CD4-positive, alpha-beta T cell treated with Interleukin-1 beta for 1 hour (primary cell): ENCODE data around the gene AGT.
"Not testable (repeated sequence)": the region's sequence is repeated elsewhere in the genome, so short reads cannot be mapped to it uniquely, and the experiment has no call there.

Source experiments
- DNase-seq, 2 donors: peaks; one replicate each; pipeline ENCODE4 v3.0.0-alpha.2; 2020 to 2022

AGT gene

DNA sequence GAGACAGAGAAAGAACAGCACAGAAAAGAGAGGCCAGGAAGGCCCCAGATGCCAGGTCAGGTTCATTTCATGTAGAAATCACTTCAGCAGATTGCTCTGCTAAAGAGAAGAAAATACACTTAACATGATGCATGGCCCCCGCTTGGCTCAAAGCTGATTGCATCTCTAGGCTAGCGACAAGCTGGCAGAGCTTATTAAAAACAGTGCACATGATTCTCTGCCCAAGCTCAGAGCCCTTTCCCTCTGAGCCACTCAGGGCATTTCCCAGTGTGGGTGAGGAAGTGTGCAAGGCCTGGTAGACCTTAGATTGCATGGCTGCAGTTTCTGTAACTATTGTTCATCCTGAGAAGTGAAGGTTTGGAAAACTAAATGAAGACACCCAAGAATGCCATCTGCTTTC is 30.0 kb upstream of the AGT start:
- DNase-seq = no peak

DNA sequence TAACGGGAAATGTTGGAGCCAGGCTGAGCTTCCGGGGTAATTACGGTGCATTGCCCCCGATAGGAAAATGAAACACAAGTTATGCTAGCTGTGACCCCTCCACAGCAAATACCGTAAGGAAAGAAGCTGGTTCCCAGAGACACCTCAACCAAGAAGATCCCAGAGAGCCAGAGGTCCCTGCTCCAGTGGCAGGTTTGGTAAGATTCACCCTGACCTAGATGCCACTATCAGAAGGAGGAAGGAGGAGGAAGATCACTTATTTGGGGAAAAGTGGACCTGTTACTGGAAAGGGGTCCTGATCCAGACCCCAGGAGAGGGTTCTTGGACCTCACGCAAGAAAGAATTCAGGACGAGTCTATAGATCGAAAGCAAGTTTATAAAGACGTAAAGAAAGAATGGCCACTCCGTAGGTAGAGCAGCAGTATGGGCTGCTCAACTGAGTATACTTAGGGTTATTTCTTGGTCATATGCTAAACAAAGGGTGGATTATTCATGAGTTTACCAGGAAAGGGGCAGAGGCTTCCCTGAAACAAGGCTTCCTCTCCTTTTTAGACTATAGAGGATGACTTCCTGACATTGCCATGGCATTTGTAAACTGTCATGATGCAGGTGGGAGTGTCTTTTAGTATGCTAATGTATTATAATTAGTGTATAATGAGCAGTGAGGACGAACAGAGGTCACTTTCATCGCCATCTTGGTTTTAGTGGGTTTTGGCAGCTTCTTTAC is 25.8 kb upstream of the AGT start:
- DNase-seq = no peak

DNA sequence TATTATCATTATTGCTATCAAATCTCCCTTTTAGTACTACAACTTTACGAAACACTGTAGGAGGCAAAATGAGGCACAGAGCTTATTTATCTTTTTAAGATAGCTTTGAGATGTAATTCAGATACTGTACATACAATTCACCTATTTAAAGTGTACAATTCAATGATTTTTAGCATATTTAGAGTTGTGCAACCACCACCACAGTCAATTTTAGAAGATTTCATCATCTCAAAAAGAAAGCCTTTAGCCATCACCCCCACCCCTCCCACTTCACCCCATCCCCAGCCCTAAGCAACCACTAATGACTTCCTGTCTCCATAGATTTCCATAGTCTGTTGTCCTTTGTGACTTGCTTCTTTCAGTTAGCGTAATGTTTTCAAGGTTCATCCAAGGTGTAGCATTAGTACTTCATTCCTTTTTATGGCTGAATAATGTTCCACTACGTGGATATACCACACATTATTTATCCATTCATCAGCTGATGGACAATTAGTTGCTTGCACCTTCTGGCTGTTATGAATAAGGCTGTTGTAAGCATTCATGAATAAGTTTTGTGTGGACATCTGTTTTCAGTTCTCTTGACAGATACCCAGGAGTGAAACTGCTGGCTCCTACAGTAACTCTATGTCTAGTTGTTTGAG is 23.8 kb upstream of the AGT start:
- no peak for DNase-seq

DNA sequence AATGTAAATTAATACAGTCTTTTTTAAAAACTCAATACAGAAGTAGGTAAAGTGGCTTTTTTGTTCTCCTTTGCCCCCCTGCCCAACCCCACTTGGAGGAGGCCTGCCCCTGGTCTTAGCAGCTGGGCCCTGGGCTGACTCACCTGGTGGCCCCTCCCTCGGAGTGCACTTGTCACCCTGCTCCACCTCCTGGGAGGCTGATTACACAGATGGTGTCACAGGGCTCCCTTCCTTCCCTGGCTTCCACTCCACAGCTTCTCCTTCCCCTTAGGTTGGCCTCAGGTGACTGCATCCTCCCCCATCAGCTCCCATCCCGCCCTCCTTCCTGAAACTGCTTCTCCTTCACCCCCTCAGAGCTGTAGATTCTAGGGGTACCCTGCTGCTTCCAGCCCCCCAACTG is 21.5 kb upstream of the AGT start:
- no peak for DNase-seq

DNA sequence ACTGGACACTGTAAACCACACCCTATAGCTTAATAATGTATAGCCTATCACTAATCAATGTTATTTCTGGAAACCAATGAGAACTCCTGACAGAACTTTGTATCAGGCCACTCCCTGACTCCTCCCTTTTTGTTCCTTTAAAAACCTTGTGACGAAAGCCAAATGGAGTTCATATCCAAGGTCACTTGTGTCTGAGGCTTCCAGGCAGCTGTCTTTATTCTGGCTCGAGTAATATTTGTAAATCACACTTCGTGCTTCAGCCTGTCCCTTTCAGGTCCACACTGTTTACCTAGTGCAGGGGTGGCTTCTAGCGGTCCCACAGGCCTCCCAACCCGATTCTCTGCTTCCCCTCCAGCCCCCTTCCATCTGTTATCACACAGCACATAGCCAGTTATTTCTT is 17.1 kb upstream of the AGT start:
- DNase-seq = no peak

DNA sequence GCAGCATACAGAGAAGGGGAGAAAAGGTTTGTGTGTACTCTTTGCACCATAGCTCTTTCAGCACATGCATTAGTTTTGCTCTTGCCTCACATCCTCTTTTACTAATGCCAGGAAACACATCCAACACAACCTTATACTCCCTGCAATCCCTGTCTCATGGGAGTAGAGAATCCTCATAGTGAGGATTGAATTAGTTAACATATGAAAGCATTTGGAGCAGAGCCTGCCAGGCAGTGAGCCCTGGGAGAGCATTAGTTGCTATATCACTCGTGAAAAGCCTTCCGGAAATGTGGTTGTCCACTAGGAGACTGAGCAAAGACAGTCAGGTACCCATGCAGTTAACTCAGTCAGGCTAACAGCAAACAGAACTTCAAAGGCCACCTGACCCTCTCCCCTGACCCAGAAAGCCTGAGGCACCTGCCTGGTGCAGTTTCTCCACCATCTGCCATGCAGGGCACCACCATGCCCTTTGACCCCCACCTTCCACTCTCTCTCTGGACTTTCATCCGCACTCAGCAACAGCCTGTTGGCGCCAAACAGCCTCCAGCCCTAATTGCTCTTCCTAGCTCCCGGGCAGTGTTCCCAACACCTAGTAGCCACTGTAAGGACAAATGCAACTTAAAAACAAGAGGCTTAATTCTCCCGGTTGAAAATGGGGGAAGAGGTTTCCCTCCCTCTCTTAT is 14.9 kb upstream of the AGT start:
- no peak for DNase-seq

DNA sequence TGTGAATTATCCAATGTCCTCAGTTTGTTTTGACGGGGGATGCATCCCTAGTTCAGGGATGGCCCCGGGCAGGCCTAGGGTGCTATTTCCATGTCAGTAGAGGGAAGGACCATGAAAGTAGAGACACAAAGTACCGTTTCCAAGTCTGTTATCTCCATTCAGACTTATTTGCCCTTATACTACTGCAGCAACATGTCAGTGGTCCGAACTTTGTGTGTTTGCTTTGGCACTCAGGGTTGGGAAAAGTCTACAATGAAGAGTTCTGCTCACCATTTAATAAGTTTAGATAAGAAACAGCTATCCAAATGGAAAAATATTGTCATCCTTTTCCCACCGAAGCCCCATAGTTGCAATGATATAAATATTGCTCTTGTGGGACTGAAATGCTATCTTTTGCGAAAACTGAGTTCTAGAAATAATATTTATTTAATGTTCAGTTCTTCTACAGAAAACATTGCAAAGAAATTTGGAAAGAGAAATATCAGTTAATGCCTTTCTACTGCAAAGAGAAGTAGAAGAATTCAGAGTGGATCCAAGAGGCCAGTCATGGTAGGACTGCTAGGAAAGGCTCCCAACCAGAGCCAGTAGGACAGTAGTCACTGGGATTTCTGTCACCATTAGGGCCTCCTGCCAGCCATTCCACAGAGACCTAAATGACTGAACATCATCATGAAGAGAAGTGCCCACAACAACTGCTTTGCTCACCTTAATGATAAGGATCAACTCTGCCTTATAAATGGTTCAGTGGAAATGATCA is 11.5 kb upstream of the AGT start:
- DNase-seq = no peak

DNA sequence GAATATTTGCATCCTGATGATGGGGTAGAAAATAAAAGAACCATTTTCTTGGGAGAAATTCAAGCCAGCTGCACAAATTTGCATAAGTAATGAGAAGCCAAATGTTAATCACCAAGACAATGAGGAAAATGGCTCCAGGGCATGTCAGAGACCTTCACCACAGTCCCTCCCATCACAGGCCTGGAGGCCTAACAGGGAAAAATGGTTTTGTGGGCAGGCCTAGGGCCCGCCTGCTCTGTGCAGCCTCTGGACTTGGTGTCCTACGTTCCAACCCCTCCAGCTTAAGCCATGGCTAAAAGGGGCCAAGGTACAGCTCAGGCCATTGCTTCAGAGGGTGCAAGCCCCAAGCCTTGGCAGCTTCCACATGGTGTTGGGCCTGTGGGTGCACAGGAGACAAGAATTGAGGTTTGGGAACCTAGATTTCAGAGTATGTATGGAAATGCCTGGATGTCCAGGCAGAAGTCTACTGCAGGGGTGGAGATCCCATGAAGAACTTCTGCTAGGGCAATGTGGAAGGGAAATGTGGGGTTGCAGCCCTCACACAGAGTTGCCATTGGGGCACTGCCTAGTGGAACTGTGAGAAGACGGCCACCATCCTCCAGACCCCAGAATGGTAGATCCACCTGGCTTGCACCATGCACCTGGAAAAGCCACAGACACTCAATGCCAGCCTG is 8.1 kb upstream of the AGT start:
- not testable (repeated sequence) for DNase-seq

DNA sequence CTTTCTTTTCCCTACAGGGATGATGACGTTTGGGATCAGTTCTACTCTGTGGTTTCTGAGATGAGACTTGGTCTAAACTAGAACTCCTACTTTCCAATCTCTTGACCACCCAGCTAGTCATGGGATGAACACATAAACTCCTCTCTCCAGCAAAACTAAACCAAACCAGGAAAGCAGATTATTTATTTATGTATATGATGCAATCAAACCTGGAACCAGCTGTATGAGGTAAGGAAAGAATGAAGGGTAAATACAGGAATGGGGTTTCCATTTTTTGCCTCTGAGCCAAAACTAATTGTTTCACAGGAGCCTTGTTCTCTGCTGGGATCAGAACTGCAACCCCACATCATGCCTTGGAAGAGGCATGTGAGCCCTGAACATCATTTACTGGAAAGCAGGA is 3.3 kb upstream of the AGT start:
- DNase-seq = no peak

DNA sequence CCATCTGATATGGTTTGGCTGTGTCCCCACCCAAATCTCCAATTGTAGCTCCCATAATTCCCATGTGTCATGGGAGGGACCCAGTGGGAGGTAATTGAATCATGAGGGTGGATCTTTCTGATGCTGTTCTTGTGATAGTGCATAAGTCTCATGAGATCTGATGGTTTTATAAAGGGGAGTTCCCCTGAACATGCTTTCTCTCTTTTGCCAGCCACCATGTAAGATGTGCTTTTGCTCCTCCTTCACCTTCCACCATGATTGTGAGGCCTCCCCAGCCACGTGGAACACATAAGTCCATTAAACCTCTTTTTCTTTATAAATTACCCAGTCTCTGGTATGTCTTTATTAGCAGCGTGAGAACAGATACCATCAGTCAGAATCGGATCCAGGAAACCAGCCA is 2.5 kb upstream of the AGT start:
- DNase-seq = not testable (repeated sequence)

DNA sequence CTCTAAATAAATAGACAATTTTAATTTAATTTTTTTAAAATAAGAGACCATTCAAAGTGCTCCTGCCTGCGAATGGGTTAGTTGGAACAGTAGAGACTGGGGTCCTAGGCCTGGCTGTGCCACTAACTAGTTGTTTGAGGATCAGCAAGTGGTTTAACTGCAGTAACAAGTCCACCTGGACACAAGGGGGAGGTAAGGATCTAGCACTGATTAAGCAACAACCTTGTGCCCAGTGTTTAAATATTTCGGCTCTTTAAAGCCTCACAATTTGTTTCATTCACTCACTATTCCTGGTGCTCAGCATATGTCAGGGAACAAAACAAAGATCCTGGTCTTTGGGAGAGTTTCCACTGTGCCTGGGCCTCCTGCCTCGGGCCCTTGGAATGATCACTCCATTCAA is 1.6 kb upstream of the AGT start:
- DNase-seq = no peak

DNA sequence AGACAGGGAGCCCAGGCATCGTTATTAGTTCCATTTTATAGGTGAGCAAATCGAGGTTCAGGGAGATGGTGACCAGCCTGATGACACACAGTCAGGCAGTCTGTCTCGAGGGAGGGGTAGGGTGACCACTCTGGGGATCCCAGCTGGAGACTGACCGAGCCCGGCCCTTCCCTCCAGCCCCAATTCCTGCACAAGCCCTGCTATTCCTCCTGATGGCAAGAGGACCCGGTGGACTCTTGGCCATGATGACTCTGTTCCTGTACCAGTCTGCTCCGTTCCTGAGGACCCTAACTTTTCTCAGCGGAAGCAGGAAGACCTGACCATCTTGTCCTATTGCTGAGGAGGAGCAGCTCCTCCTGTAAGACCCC is 391 bp downstream of the AGT start:
- no peak for DNase-seq

DNA sequence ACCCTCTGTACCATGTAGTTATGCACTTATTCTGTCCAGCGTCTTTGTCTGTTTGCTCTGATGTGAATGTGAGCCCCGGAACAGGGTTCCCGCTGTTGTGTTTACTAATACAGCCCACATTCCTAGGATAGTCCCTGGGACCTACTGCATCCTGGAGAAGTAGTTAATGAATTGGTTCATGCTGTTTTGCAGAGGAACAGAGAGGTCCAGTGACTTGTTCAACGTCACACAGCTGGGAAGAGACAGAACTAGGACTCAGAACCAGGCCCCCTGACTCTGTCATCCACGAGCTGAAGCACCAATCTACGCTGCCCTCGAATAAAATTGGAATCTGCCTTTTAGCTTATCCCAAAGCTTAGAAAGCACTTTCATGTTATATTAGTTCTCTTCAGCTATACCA is 784 bp downstream of the AGT start:
- DNase-seq = no peak

DNA sequence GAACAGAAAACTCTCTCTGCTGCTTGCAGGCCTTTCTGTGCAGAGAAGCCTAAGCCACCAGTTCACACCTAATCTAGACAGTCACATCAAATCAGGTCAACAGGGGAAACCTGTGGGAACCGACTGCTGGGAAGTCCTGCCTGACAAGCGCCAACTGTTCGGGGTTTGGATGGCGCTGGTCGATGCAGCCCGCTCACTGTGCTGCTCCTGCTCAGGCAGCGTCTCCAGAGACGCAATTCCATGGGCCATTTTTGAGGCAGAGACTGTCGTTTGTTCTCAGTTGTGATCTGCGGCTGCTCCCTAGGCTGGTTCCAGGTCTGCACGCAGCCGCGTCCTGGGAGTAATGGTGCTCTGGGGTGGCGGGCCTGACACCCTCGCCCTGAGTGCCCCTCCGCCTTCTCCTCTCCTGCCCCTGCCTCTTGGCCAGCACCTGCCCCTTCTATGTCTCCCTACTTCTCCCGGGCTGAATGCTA is 1.4 kb downstream of the AGT start:
- no peak for DNase-seq

DNA sequence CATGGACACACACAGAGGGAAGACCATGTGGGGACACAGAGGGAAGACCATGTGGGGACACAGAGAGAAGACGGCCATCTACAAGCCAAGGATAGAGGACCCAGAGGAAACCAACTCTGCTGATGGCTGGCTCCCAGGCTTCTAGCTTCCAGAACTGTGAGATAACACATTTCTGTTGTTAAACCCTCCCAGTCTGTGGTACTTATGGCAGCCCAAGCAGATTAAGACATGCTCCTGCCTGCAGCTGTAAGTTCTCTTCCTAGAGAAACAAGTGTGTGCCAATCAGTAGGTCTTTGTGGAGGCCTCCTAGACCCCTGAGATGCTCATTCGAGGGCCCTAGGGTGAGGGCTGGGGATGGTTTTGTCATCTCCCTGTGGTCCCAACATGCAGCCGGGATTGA is 2.7 kb downstream of the AGT start:
- no peak for DNase-seq

DNA sequence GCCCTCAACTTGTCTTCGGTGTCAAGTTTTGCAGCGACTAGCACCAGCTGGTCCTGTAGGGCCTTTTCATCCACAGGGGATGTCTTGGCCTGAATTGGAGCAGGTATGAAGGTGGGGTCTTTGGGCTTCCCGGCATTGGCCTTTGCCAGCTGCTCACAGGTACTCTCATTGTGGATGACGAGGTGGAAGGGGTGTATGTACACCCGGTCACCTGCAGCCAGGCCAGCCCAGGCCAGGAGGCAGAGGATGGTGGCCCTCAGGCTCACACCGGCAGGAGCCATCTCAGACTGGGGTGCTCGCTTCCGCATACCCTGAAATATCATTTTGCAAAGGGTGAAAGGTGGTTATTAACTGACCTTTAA is 3.4 kb downstream of the AGT start:
- no peak for DNase-seq

DNA sequence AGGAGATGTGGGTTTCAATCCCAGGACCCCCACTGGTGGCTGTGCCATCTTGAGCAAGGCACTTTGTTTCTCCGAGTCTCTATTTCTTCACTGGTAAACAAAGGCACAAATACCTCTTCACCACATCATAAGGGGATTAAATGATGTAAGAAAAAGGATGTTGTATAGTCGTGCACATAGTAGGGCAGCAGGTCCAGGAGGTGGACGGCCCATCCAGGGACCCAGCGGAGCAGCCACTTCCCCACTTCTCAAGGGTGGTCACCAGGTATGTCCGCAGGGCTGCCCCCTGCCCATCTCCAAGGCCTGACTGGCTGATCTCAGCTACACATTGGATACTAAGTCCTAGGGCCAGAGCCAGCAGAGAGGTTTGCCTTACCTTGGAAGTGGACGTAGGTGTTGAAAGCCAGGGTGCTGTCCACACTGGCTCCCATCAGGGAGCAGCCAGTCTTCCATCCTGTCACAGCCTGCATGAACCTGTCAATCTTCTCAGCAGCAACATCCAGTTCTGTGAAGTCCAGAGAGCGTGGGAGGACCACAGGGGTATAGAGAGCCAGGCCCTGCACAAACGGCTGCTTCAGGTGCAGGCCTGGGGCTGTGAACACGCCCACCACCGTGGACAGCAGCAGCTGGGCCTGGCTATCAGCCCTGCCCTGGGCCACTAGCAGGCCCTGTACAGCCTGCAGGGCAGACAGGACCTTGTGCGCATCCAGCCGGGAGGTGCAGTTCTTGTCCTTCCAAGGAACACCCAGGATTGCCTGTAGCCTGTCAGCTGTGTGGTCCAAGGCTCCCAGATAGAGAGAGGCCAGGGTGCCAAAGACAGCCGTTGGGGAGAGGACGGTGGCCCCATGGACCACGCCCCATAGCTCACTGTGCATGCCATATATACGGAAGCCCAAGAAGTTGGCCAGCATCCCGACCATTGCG is 4.0 kb downstream of the AGT start:
- no peak for DNase-seq

DNA sequence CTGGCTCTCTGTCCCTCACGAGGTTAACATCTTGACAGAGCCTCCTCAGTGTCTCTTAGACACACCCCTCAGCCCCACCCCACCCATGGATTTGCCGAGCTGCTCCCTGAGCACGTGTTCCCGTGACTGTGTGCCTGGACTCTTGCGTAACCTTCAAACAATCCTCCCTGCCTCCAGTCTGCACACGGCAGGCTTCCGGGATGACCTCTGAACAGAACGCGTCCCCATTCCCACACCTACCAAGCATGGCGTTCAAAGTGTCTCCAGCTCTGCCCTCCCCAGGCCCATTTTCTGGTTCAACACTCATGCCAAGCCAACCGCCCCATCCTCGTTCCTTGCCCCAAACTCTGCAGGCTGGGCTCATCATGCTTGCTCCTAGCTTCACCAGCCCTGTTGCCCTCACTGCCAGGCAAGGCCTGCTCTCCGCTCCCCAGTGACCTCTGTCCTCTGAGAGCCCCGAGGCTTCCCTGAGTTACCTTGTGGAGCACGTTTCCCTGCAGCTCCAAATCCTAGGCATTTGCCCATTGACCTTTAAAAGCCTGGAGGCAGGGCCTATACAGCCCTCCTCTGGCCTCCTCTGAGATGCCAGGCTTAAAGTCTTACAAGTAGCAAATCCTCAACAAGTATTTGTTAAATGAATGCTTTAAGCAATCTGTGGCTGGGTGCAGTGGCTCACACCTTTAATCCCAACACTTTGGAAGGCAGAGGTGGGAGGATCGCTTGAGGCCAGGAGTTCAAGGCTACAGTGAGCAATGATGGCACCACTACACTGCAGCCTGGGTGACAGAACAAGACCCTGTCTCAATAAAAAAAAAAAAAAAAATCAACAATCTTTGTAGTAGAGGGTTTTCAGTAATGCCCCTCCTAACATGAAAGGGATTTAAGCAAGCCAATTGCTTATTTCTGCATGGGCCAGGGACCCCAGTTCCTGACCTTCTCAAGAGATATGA is 5.0 kb downstream of the AGT start:
- no peak for DNase-seq

DNA sequence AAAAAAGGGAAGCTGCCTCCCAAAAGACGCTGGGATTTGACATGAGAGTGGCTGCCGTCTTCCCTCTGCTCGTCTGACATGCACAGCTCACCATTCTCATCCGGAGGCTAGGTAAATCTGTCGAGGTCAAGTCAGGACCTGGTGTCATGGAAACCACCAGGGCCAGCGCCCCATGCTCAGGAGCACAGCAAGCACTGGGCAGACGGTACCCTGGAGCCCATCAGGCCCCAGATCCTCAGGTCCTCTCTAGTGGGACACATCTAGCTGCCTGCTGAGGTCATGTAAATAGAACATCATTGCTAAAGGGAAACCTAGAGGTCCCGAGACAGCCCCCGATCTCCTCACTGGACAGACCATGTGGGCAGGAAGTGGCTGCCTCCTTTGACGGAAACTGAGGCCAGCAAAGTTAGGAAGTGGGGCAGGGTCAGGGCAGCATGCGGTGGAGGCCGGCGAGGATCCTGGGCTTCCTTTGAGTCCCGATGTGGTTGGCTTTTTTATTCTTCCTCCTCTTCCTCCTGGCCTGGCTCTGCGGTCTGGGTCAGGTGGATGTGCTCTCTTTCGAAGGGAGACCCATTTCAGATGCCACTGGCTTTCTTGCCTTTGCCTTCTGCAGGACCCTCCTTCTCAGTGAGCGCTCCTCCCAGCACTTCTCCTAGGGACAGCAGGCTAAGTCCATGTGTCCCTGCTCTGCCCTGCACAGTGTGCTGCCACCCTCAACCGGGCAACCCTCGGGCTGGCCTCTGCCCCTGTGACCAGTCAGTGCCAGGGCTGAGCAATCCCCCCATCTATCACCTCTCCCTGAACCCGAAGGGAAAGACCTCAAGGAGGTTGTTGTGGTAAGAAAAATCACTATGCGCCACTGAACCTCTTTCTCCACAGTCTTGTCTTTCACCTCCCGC is 5.9 kb downstream of the AGT start:
- DNase-seq = no peak
